ENCODE measurements around the gene GNGT2. TPM values are rescaled to one million over a fixed set of nuclear protein-coding genes. Genes with fewer than 3 reads are reported as not detected.

GNGT2 gene
- total and polyA plus RNA-seq, 12 donors, result 1.2 to 31.9 (median 3.3) TPM

DNA sequence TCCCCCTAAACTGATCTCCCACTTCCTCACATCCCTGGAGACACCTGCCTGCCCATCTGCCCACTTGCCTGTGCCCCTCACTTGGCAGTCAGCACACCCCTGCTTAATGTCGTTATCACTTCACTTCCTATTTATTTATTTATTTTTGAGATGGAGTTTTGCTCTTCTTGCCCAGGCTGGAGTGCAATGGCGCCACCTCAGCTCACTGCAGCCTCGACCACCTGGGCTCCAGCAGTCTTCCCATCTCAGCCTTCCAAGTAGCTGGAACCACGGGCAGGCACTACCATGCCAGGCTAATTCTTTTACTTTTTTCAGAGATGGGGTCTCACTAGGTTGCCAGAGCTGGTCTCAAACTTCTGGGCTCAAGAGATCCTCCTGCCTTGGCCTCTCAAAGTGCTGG lies 43.7 kb upstream of the GNGT2 start:
- WGBS, 4 donors, result 69 to 88% (median 84%) methylated on average over 4 of the region's 4 CpGs
- TF ChIP-seq POLR2A (IDR thresholded peaks at IDR 0.05), result no peak
- TF ChIP-seq, protein P1, sequence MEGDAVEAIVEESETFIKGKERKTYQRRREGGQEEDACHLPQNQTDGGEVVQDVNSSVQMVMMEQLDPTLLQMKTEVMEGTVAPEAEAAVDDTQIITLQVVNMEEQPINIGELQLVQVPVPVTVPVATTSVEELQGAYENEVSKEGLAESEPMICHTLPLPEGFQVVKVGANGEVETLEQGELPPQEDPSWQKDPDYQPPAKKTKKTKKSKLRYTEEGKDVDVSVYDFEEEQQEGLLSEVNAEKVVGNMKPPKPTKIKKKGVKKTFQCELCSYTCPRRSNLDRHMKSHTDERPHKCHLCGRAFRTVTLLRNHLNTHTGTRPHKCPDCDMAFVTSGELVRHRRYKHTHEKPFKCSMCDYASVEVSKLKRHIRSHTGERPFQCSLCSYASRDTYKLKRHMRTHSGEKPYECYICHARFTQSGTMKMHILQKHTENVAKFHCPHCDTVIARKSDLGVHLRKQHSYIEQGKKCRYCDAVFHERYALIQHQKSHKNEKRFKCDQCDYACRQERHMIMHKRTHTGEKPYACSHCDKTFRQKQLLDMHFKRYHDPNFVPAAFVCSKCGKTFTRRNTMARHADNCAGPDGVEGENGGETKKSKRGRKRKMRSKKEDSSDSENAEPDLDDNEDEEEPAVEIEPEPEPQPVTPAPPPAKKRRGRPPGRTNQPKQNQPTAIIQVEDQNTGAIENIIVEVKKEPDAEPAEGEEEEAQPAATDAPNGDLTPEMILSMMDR (IDR thresholded peaks at IDR 0.05), result no peak
- Histone ChIP-seq H3K4me1 (replicated peaks in 1 of 2) (peaks cover 0 to 4% of the 10 kb centered on the region in 2 donors), H3K4me3 (no peak overlapping the region), H3K27ac (no peak overlapping the region), H3K36me3 (replicated peaks in 1 of 2) (no peaks in the 10 kb centered on the region), H3K9me3 (replicated peaks in 1 of 3) (no peaks in the 10 kb centered on the region), H3K27me3 (no peaks in the 10 kb centered on the region)
- intact Hi-C loops (cut with DNase I), result no loop called here
- DNase-seq, result no peak

DNA sequence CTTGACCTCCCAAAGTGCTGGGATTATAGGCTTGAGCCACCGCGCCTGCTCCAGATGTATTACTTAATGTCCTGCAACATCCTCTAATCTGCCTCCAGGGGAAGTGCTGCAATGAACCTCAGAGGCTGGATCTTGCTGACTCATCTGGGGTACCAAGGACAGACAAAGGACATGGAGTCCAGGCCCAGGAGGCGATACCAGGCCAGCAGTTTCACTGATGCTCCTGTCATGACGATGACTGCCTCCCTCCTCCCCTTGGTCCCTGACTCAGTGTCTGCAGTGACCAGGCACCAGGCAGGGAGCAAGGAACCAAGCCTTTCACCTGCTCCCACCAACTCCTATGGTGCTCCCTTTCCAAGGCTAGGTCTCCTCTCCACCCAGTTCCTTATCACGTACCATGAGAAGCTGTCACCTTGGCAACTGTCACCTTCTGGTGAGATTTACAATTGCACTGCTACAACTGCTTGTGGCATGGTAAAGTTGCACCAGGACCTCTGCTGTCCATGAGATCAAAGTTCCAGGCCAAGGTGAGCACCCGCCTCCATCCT lies 41.8 kb upstream of the GNGT2 start:
- DNase-seq, result peak; percentile 77 to 92 (median 84)
- Histone ChIP-seq H3K4me1 (replicated peaks in 1 of 2) (peaks cover 0 to 4% of the 10 kb centered on the region in 2 donors), H3K9me3 (replicated peaks in 1 of 3) (no peaks in the 10 kb centered on the region), H3K4me3 (no peak overlapping the region), H3K36me3 (replicated peaks in 1 of 2) (no peaks in the 10 kb centered on the region), H3K27ac (peak overlapping the region in 1 of 5 donors; percentile 70), H3K27me3 (no peaks in the 10 kb centered on the region)
- WGBS, 4 donors, result 42 to 54% (median 44%) methylated on average over 4 to 6 of the region's 6 CpGs
- no peak for TF ChIP-seq POLR2A (IDR thresholded peaks at IDR 0.05)
- TF ChIP-seq, protein P1 (IDR thresholded peaks at IDR 0.05), result peak in 1 of 6 experiments; percentile 14
- intact Hi-C loops (cut with DNase I), result no loop called here

DNA sequence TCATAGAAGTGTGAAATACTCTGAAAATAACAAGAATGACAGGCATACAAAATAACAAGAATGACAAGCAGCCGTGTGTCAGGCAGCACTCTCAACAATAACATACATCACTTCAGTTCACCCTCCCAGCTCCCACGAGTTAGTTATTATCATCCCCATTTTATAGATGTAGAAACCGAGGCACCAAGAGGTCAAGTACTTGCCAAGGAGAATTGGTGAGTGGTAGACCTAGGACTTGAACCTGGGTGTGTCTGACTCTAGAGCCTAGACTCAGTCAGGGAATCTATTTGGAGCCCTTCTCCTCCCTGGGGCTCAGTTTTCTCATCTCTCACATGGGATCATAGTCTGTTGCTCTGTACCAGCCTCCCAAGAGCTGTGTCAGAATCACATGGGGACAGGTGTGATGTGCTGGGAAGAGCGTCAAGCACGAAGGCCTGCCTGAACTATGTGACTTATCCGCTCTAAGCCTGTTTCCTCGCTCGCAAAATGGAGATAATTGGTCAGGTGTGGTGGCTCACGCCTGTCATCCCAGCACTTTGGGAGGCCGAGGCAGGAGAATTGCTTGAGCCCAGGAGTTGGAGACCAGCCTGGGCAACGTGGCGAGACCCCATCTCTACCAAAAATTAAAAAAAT lies 39.6 kb upstream of the GNGT2 start:
- intact Hi-C loops (cut with DNase I), result no loop called here
- TF ChIP-seq, protein P1 (IDR thresholded peaks at IDR 0.05), result no peak
- no peak for TF ChIP-seq POLR2A (IDR thresholded peaks at IDR 0.05)
- no peaks in the 10 kb centered on the region for H3K27me3 ChIP-seq
- H3K36me3 ChIP-seq (replicated peaks in 1 of 2), result no peaks in the 10 kb centered on the region
- WGBS, 4 donors, result 91 to 95% (median 92%) methylated on average over 9 to 12 of the region's 12 CpGs
- H3K4me3 ChIP-seq, result no peak overlapping the region
- H3K4me1 ChIP-seq (replicated peaks in 1 of 2), result peaks cover 0 to 4% of the 10 kb centered on the region in 2 donors
- H3K27ac ChIP-seq, result no peak overlapping the region
- no peaks in the 10 kb centered on the region for H3K9me3 ChIP-seq (replicated peaks in 1 of 3)
- DNase-seq, result no peak

DNA sequence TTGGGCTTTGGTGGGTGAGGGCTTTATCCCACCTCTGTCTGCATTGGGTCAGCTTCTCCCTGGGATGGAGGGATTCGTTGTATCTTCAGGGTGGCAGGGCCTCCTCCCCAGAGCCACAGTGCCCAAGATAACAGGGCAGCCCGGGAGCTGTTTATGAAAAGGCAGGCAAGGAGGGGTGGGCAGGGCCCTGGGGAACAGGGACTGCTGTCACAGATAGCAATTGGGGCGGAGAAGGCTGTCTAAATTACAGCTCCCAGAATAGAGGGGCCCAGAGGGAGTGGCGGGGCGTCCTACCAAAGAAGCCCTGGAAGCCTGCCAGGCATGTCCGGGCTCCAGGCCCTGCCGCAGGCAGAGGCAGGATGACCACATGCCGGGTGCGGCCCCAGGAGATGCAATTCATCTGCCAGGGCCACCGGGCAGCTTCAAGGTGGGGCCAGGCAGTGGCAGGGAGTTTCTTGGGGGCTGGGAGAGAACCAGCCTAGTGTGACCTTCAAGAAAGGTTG lies 39.0 kb upstream of the GNGT2 start:
- 17 to 43% (median 32%) methylated on average over 7 to 10 of the region's 10 CpGs for WGBS, 4 donors
- Histone ChIP-seq H3K4me3 (no peak overlapping the region), H3K4me1 (replicated peaks in 1 of 2) (peaks cover 0 to 4% of the 10 kb centered on the region in 2 donors), H3K27ac (no peak overlapping the region), H3K27me3 (no peaks in the 10 kb centered on the region), H3K36me3 (replicated peaks in 1 of 2) (no peaks in the 10 kb centered on the region), H3K9me3 (replicated peaks in 1 of 3) (no peaks in the 10 kb centered on the region)
- no peak for TF ChIP-seq POLR2A (IDR thresholded peaks at IDR 0.05)
- TF ChIP-seq, protein P1 (IDR thresholded peaks at IDR 0.05), result no peak
- DNase-seq, result peak in 5 of 7 donors; percentile 33 to 50 (median 41)
- intact Hi-C loops (cut with DNase I), result no loop called here

Measured in adrenal gland (tissue), 12 donors.